ENCODE results near the gene HAND1. TPM values are rescaled to one million over a fixed set of nuclear protein-coding genes. Genes with fewer than 3 reads are reported as not detected.
A peak's percentile ranks its signal among the peaks of the same experiment; 100 is the strongest.

HAND1 gene
- total and polyA plus RNA-seq, 2 donors (not counting 1 experiment from before 2014, with no cell fraction given): not detected

DNA sequence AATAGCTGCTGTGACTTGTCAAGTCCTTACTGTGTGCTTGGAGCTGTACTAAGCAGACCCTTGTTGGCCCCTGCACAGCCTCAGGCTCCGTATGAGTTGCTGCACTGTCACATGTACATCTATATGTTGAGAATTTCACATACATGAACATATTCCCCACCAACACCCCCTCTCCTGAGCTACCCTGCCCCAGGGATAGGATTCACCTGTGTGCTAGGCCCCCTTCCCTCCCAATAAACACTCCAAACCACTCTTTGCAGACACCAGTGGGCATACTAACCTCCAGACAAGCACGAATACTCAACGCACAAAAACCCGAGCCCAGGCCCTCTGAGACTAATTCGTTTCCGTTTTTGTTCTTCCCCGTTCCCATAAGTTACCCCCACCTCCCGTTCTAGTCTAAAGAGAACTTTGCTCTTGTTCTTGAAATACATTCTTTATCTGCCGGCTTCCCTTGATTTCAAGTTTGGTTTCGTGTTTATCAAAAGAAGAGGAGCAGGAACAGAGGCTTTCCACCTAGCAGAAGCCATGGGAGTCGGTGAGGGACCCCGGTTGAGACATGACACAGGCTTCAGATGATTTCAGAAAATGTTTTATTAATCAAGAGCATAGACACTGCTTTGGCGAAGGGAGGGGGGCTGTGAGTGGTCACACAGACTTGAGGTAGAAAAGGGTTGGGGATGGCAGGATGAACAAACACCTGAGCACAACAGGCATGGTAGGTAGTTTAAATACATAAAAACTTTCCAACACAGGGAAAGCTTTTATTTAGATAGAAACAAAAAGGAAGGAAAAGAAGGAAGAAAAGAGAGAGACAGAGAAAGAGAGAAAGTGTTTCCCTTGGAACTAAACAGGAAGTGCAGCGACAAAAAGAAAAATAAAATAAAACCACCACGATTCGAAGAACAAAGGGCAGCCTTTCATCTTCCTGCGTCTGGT, 3.4 kb downstream of the HAND1 start:
- POLR2A ChIA-PET: no interaction called here
- peaks cover 48% of the 10 kb centered on the region for H3K4me1 Mint-ChIP-seq
- H3K4me3 ChIP-seq (ENCODE audit: control extremely low read depth in 1 of 5, extremely low read depth in 1 of 5, insufficient read depth in 1 of 5, low read depth in 2 of 5, low read length in 4 of 5): no peak overlapping the region

More for the DNA sequence above, 3.4 kb downstream of the HAND1 start:
- Histone ChIP-seq H3K9me3 (ENCODE audit: control extremely low read depth in 1 of 3, control insufficient read depth in 2 of 3, insufficient read depth in 1 of 3, low read length in 2 of 3) (peaks cover 0 to 62% (median 10%) of the 10 kb centered on the region in 3 donors), H4K20me1 (ENCODE audit: control insufficient read depth, insufficient read depth, low read length, poor library complexity, severe bottlenecking) (no peaks in the 10 kb centered on the region), H3K27me3 (replicated peaks in 1 of 4; ENCODE audit: control extremely low read depth in 1 of 4, control insufficient read depth in 3 of 4, insufficient read depth in 4 of 4, low read length in 3 of 4) (peaks cover 0 to 92% (median 87%) of the 10 kb centered on the region in 4 experiments), H2AFZ (ENCODE audit: insufficient read depth, low read depth, low read length, poor library complexity, severe bottlenecking) (no peak overlapping the region), H3K9ac (ENCODE audit: low read length) (no peak overlapping the region), H3K27ac (ENCODE audit: low read length in 2 of 2) (no peak overlapping the region), H3K79me2 (ENCODE audit: control insufficient read depth, insufficient read depth, low read length) (no peaks in the 10 kb centered on the region), H3K4me1 (ENCODE audit: control insufficient read depth in 2 of 2, insufficient read depth in 2 of 2, low read length in 2 of 2) (peaks cover 66 to 78% of the 10 kb centered on the region in 2 donors), H3K4me2 (replicated peaks; ENCODE audit: low read depth, low read length, poor library complexity, severe bottlenecking) (peak overlapping the region; percentile 63), H3K36me3 (replicated peaks in 1 of 2; ENCODE audit: control extremely low read depth in 1 of 2, control insufficient read depth in 1 of 2, extremely low read depth in 1 of 2, insufficient read depth in 2 of 2, low read length in 1 of 2) (no peaks in the 10 kb centered on the region)
- peaks cover 78% of the 10 kb centered on the region for H3K27me3 Mint-ChIP-seq
- no peak for ATAC-seq (ENCODE audit: low read depth)
- no peak overlapping the region for H3K27ac Mint-ChIP-seq
- H3K4me3 Mint-ChIP-seq: peak overlapping the region; percentile 62
- 7% methylated on average over 10 of the region's 17 CpGs for WGBS (ENCODE audit: insufficient coverage)
- intact Hi-C loops (cut with micrococcal nuclease): no loop called here
- CTCF ChIA-PET: interaction anchor here (0.7 kb wide), 1 partner anchor 15 kb away, joined by 3 read pairs; no protein-coding TSS in a partner anchor
- peak; percentile 68 for TF ChIP-seq EZH2 (IDR thresholded peaks at IDR 0.05; ENCODE audit: borderline replicate concordance, insufficient read depth, low read depth, low read length, poor library complexity, severe bottlenecking)
- TF ChIP-seq, protein P1, sequence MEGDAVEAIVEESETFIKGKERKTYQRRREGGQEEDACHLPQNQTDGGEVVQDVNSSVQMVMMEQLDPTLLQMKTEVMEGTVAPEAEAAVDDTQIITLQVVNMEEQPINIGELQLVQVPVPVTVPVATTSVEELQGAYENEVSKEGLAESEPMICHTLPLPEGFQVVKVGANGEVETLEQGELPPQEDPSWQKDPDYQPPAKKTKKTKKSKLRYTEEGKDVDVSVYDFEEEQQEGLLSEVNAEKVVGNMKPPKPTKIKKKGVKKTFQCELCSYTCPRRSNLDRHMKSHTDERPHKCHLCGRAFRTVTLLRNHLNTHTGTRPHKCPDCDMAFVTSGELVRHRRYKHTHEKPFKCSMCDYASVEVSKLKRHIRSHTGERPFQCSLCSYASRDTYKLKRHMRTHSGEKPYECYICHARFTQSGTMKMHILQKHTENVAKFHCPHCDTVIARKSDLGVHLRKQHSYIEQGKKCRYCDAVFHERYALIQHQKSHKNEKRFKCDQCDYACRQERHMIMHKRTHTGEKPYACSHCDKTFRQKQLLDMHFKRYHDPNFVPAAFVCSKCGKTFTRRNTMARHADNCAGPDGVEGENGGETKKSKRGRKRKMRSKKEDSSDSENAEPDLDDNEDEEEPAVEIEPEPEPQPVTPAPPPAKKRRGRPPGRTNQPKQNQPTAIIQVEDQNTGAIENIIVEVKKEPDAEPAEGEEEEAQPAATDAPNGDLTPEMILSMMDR (IDR thresholded peaks at IDR 0.05): no peak
- no peaks in the 10 kb centered on the region for H3K9me3 Mint-ChIP-seq (ENCODE audit: insufficient read depth)
- peak; percentile 57 for DNase-seq
